Stimulated activated CD8-positive, alpha-beta memory T cell treated with anti-CD3 and anti-CD28 coated beads, Interleukin-7, amount 100 ng/mL, for 4 hours (primary cell): ENCODE measurements around the gene RCC2.
A peak's percentile ranks its signal among the peaks of the same experiment; 100 is the strongest.

Source experiments
- DNase-seq, 2 donors: peaks; one replicate each; pipeline ENCODE4 v3.0.0-alpha.2; 2020; ENCODE audit warnings: low read depth in 2 of 2

The RCC2 gene

GRCh38 chr1:17442841-17443240 is 3.4 kb upstream of the RCC2 start:
- no peak for DNase-seq

GRCh38 chr1:17441993-17442357 is 2.5 kb upstream of the RCC2 start:
- DNase-seq, result no peak

GRCh38 chr1:17441265-17441992 is 2.0 kb upstream of the RCC2 start:
- no peak for DNase-seq

GRCh38 chr1:17440827-17441168 is 1.3 kb upstream of the RCC2 start:
- no peak for DNase-seq

GRCh38 chr1:17440074-17440826 is 773 bp upstream of the RCC2 start:
- no peak for DNase-seq

- DNase-seq, result peak; percentile 59 to 78
These were observed 893 bp downstream of the RCC2 start for GRCh38 chr1:17438318-17439249.

GRCh38 chr1:17437580-17438317 is 1.7 kb downstream of the RCC2 start:
- peak in 1 of 2 donors; percentile 66 for DNase-seq

GRCh38 chr1:17437260-17437579 is 2.3 kb downstream of the RCC2 start:
- no peak for DNase-seq

- no peak for DNase-seq
These were observed 2.9 kb downstream of the RCC2 start for GRCh38 chr1:17436380-17437174.

- DNase-seq, result no peak
These were observed 4.9 kb downstream of the RCC2 start for GRCh38 chr1:17434601-17435000.

- DNase-seq, result no peak
These were observed 5.5 kb downstream of the RCC2 start for GRCh38 chr1:17434016-17434415.

GRCh38 chr1:17433261-17433660 is 6.2 kb downstream of the RCC2 start:
- no peak for DNase-seq

GRCh38 chr1:17432412-17432811 is 7.1 kb downstream of the RCC2 start:
- DNase-seq, result no peak

- no peak for DNase-seq
These were observed 10.3 kb downstream of the RCC2 start for GRCh38 chr1:17429183-17429582.

- DNase-seq, result no peak
These were observed 11.5 kb downstream of the RCC2 start for GRCh38 chr1:17427696-17428660.

GRCh38 chr1:17425806-17426600 is 13.5 kb downstream of the RCC2 start:
- no peak for DNase-seq

GRCh38 chr1:17423781-17424245 is 15.7 kb downstream of the RCC2 start:
- DNase-seq, result no peak

- no peak for DNase-seq
These were observed 17.0 kb downstream of the RCC2 start for GRCh38 chr1:17422461-17422860.

- no peak for DNase-seq
These were observed 19.0 kb downstream of the RCC2 start for GRCh38 chr1:17420391-17420918.
